ENCODE results near the gene C1QL4. TPM values are rescaled to one million over a fixed set of nuclear protein-coding genes. Genes with fewer than 3 reads are reported as not detected.

The C1QL4 gene
- total and polyA plus RNA-seq, 2 donors (not counting 1 experiment from before 2014, with no cell fraction given), result not detected

DNA sequence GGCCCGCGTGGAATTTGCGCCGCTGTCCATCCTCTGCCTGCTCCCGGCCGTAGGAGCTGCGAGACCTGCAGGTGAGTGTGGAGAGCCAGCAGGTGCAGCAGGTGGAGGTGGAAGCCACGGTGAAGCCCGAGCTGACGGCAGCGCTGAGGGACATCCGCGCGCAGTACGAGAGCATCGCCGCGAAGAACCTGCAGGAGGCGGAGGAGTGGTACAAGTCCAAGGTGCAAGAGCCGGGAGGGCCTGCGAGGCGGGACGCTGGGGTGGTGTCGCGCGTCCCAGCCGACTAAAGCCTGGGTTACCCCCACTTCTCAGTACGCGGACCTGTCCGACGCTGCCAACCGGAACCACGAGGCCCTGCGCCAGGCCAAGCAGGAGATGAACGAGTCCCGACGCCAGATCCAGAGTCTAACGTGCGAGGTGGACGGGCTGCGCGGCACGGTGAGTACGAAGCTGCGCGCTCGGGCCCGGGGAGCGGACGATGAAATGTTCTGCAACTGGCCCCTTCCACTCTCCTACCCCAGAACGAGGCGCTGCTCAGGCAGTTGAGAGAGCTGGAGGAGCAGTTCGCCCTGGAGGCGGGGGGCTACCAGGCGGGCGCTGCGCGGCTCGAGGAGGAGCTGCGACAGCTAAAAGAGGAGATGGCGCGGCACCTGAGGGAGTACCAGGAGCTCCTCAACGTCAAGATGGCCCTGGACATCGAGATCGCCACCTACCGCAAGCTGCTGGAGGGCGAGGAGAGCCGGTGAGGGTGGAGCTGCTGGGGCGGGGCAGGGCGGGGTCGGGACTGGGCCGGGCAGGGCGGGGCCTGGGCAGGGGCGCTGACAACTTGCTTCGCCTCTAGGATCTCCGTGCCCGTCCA lies 39.9 kb downstream of the C1QL4 start:
- WGBS (ENCODE audit: insufficient coverage), result 4% methylated on average over 72 of the region's 77 CpGs
- H3K27me3 Mint-ChIP-seq, result peaks cover 49% of the 10 kb centered on the region

More for the DNA sequence above, 39.9 kb downstream of the C1QL4 start:
- intact Hi-C loops (cut with micrococcal nuclease), result loop anchor here (1.0 kb wide), 1 partner anchor 9 kb away; no protein-coding TSS in a partner anchor
- peaks cover 27% of the 10 kb centered on the region for H3K4me1 Mint-ChIP-seq
- Histone ChIP-seq H3K27ac (ENCODE audit: low read length in 2 of 2) (no peak overlapping the region), H3K27me3 (replicated peaks in 1 of 4; ENCODE audit: control extremely low read depth in 1 of 4, control insufficient read depth in 3 of 4, insufficient read depth in 4 of 4, low read length in 3 of 4) (peaks cover 0 to 67% (median 34%) of the 10 kb centered on the region in 4 experiments), H3K36me3 (replicated peaks in 1 of 2; ENCODE audit: control extremely low read depth in 1 of 2, control insufficient read depth in 1 of 2, extremely low read depth in 1 of 2, insufficient read depth in 2 of 2, low read length in 1 of 2) (no peaks in the 10 kb centered on the region), H3K9me3 (ENCODE audit: control extremely low read depth in 1 of 3, control insufficient read depth in 2 of 3, insufficient read depth in 1 of 3, low read length in 2 of 3) (peaks cover 0 to 18% (median 0%) of the 10 kb centered on the region in 3 donors), H2AFZ (ENCODE audit: insufficient read depth, low read depth, low read length, poor library complexity, severe bottlenecking) (peak overlapping the region; percentile 68), H4K20me1 (ENCODE audit: control insufficient read depth, insufficient read depth, low read length, poor library complexity, severe bottlenecking) (no peaks in the 10 kb centered on the region), H3K4me2 (replicated peaks; ENCODE audit: low read depth, low read length, poor library complexity, severe bottlenecking) (peak overlapping the region; percentile 81), H3K4me1 (ENCODE audit: control insufficient read depth in 2 of 2, insufficient read depth in 2 of 2, low read length in 2 of 2) (peaks cover 30 to 40% of the 10 kb centered on the region in 2 donors), H3K79me2 (ENCODE audit: control insufficient read depth, insufficient read depth, low read length) (no peaks in the 10 kb centered on the region), H3K4me3 (ENCODE audit: control extremely low read depth in 1 of 5, extremely low read depth in 1 of 5, insufficient read depth in 1 of 5, low read depth in 2 of 5, low read length in 4 of 5) (peak overlapping the region in 4 of 5 experiments; percentile 22 to 42 (median 26)), H3K9ac (ENCODE audit: low read length) (peak overlapping the region; percentile 51)
- TF ChIP-seq, protein P1, sequence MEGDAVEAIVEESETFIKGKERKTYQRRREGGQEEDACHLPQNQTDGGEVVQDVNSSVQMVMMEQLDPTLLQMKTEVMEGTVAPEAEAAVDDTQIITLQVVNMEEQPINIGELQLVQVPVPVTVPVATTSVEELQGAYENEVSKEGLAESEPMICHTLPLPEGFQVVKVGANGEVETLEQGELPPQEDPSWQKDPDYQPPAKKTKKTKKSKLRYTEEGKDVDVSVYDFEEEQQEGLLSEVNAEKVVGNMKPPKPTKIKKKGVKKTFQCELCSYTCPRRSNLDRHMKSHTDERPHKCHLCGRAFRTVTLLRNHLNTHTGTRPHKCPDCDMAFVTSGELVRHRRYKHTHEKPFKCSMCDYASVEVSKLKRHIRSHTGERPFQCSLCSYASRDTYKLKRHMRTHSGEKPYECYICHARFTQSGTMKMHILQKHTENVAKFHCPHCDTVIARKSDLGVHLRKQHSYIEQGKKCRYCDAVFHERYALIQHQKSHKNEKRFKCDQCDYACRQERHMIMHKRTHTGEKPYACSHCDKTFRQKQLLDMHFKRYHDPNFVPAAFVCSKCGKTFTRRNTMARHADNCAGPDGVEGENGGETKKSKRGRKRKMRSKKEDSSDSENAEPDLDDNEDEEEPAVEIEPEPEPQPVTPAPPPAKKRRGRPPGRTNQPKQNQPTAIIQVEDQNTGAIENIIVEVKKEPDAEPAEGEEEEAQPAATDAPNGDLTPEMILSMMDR (IDR thresholded peaks at IDR 0.05), result peak; percentile 58
- no peak for TF ChIP-seq EZH2 (IDR thresholded peaks at IDR 0.05; ENCODE audit: borderline replicate concordance, insufficient read depth, low read depth, low read length, poor library complexity, severe bottlenecking)
- no peak overlapping the region for H3K27ac Mint-ChIP-seq
- peak overlapping the region; percentile 79 for H3K4me3 Mint-ChIP-seq
- no peaks in the 10 kb centered on the region for H3K9me3 Mint-ChIP-seq (ENCODE audit: insufficient read depth)
- POLR2A ChIA-PET, result interaction anchor here (0.6 kb wide), 1 partner anchor 15 kb away, joined by 3 read pairs; no protein-coding TSS in a partner anchor
- DNase-seq (no peak), ATAC-seq (ENCODE audit: low read depth) (peak; percentile 57)
- CTCF ChIA-PET, result interaction anchor here (0.6 to 13.4 kb wide), 12 partner anchors 8 to 444 kb away, joined by 3 to 125 read pairs (median 4); partner anchors contain the start of genes DNAJC22, TMBIM6 and TROAP
